ENCODE data around the gene DBF4B.
"Not testable (repeated sequence)": the region's sequence is repeated elsewhere in the genome, so short reads cannot be mapped to it uniquely, and the experiment has no call there.

DBF4B gene

GRCh38 chr17:44752953-44753861 is 44.7 kb downstream of the DBF4B start:
- no peak for TF ChIP-seq CTCF (IDR thresholded peaks at IDR 0.05; ENCODE audit: poor library complexity, severe bottlenecking)
- no peak overlapping the region for H3K4me3 ChIP-seq (ENCODE audit: severe bottlenecking)
- no peaks in the 10 kb centered on the region for H3K9me3 ChIP-seq (ENCODE audit: severe bottlenecking)
- ATAC-seq (ENCODE audit: low read depth) (no peak), DNase-seq (ENCODE audit: low spot score) (peak; percentile 46)
- H3K4me1 ChIP-seq (ENCODE audit: insufficient read depth, poor library complexity, severe bottlenecking): no peaks in the 10 kb centered on the region
- peaks cover under 1% of the 10 kb centered on the region; the same call in 1 of the 2 replicates for H3K36me3 ChIP-seq (ENCODE audit: low read depth)
- H3K27me3 ChIP-seq (ENCODE audit: insufficient read depth, poor library complexity, severe bottlenecking): peaks cover 8% of the 10 kb centered on the region
- no peak overlapping the region for H3K27ac ChIP-seq (ENCODE audit: poor library complexity, severe bottlenecking)

- ATAC-seq (ENCODE audit: low read depth) (no peak), DNase-seq (ENCODE audit: low spot score) (peak; percentile 43)
- H3K27me3 ChIP-seq (ENCODE audit: insufficient read depth, poor library complexity, severe bottlenecking): peaks cover 13% of the 10 kb centered on the region
- H3K4me1 ChIP-seq (ENCODE audit: insufficient read depth, poor library complexity, severe bottlenecking): no peaks in the 10 kb centered on the region
- no peak for TF ChIP-seq CTCF (IDR thresholded peaks at IDR 0.05; ENCODE audit: poor library complexity, severe bottlenecking)
- H3K4me3 ChIP-seq (ENCODE audit: severe bottlenecking): no peak overlapping the region
- no peaks in the 10 kb centered on the region for H3K36me3 ChIP-seq (ENCODE audit: low read depth)
- no peak overlapping the region for H3K27ac ChIP-seq (ENCODE audit: poor library complexity, severe bottlenecking)
- H3K9me3 ChIP-seq (ENCODE audit: severe bottlenecking): no peaks in the 10 kb centered on the region
Measured at GRCh38 chr17:44754276-44754675, 45.8 kb downstream of the DBF4B start.

- H3K4me3 ChIP-seq (ENCODE audit: severe bottlenecking); DNase-seq (ENCODE audit: low spot score); H3K9me3 ChIP-seq (ENCODE audit: severe bottlenecking); H3K36me3 ChIP-seq (ENCODE audit: low read depth); H3K27ac ChIP-seq (ENCODE audit: poor library complexity, severe bottlenecking); H3K4me1 ChIP-seq (ENCODE audit: insufficient read depth, poor library complexity, severe bottlenecking); ATAC-seq (ENCODE audit: low read depth): not testable (repeated sequence)
- peaks cover 22% of the 10 kb centered on the region for H3K27me3 ChIP-seq (ENCODE audit: insufficient read depth, poor library complexity, severe bottlenecking)
Measured at GRCh38 chr17:44755180-44755579, 46.7 kb downstream of the DBF4B start.

GRCh38 chr17:44757045-44757917 is 48.8 kb downstream of the DBF4B start:
- no peak overlapping the region for H3K4me3 ChIP-seq (ENCODE audit: severe bottlenecking)
- peaks cover 26% of the 10 kb centered on the region for H3K27me3 ChIP-seq (ENCODE audit: insufficient read depth, poor library complexity, severe bottlenecking)
- peak; percentile 60 for DNase-seq (ENCODE audit: low spot score)
- H3K4me1 ChIP-seq (ENCODE audit: insufficient read depth, poor library complexity, severe bottlenecking): no peaks in the 10 kb centered on the region
- no peaks in the 10 kb centered on the region for H3K36me3 ChIP-seq (ENCODE audit: low read depth)
- no peaks in the 10 kb centered on the region for H3K9me3 ChIP-seq (ENCODE audit: severe bottlenecking)
- TF ChIP-seq CTCF (IDR thresholded peaks at IDR 0.05; ENCODE audit: poor library complexity, severe bottlenecking): no peak
- ATAC-seq (ENCODE audit: low read depth): no peak
- H3K27ac ChIP-seq (ENCODE audit: poor library complexity, severe bottlenecking): no peak overlapping the region

DNA sequence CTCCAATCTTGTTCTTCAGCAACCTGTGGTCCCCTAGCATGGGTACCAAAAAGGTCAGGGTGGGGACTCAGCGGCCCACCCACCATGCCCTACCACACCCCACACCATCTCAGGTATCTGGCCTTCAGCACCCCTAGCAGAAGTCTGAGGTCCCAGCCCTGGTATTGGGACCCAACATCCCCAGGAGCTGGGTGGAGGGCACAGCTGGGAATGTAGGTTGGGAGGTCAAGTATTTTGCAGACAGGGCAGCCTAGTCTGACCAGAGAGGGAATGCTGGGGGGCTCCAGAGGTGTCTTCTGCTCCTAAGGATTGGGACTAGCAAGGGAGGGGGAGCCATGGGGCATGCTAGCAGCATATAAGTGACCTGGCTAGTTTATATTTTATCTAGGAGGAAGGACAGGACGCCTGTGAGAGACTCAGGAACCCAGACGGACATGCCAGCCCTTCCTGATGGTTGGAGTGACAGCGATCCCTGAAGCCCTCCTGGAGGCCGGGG is 49.5 kb downstream of the DBF4B start:
- Histone ChIP-seq H3K27ac (ENCODE audit: poor library complexity, severe bottlenecking) (no peak overlapping the region), H3K4me3 (ENCODE audit: severe bottlenecking) (no peak overlapping the region), H3K4me1 (ENCODE audit: insufficient read depth, poor library complexity, severe bottlenecking) (no peaks in the 10 kb centered on the region), H3K27me3 (ENCODE audit: insufficient read depth, poor library complexity, severe bottlenecking) (peaks cover 26% of the 10 kb centered on the region), H3K9me3 (ENCODE audit: severe bottlenecking) (no peaks in the 10 kb centered on the region), H3K36me3 (ENCODE audit: low read depth) (no peaks in the 10 kb centered on the region)
- no peak for TF ChIP-seq CTCF (IDR thresholded peaks at IDR 0.05; ENCODE audit: poor library complexity, severe bottlenecking)
- DNase-seq (ENCODE audit: low spot score) (no peak), ATAC-seq (ENCODE audit: low read depth) (no peak)
